IPS-18a (cell line): ENCODE data around the gene SHANK1.
"Not testable (repeated sequence)": the region's sequence is repeated elsewhere in the genome, so short reads cannot be mapped to it uniquely, and the experiment has no call there.

Experiments used
- H3K27ac ChIP-seq: one replicate; pipeline ENCODE4 v1.5.1; 2013; ENCODE audit warnings: low read length
- H3K27me3 ChIP-seq: one replicate; pipeline ENCODE4 v1.6.1; 2013; ENCODE audit warnings: mild to moderate bottlenecking, low read length; ENCODE audit not compliant: control insufficient read depth, insufficient read depth
- H3K36me3 ChIP-seq: one replicate; pipeline ENCODE4 v1.6.1; 2013; ENCODE audit warnings: low read depth, low read length; ENCODE audit not compliant: control insufficient read depth
- H3K4me1 ChIP-seq: one replicate; pipeline ENCODE4 v1.6.1; 2013; ENCODE audit warnings: low read depth, low read length; ENCODE audit not compliant: control insufficient read depth
- H3K4me3 ChIP-seq: one replicate; pipeline ENCODE4 v1.5.1; 2013; ENCODE audit warnings: low read length
- H3K9ac ChIP-seq: one replicate; pipeline ENCODE4 v1.6.1; 2013; ENCODE audit warnings: mild to moderate bottlenecking, low read length, moderate library complexity
- H3K9me3 ChIP-seq: one replicate; pipeline ENCODE4 v1.6.1; 2013; ENCODE audit warnings: low read depth, low read length; ENCODE audit not compliant: control insufficient read depth

Gene SHANK1

GRCh38 chr19:50620394-50620906 lies 99.2 kb downstream of the SHANK1 start:
- not testable (repeated sequence) for H3K27me3 ChIP-seq, H3K36me3 ChIP-seq, H3K4me1 ChIP-seq

GRCh38 chr19:50619184-50619583 lies 100.4 kb downstream of the SHANK1 start:
- H3K9me3 ChIP-seq, H3K36me3 ChIP-seq, H3K4me1 ChIP-seq, H3K27ac ChIP-seq, H3K27me3 ChIP-seq, H3K9ac ChIP-seq, H3K4me3 ChIP-seq: not testable (repeated sequence)

More at GRCh38 chr19:50620394-50620906, 99.2 kb downstream of the SHANK1 start:
- not testable (repeated sequence) for H3K9me3 ChIP-seq, H3K27ac ChIP-seq, H3K4me3 ChIP-seq, H3K9ac ChIP-seq

GRCh38 chr19:50618379-50618778 lies 101.2 kb downstream of the SHANK1 start:
- not testable (repeated sequence) for H3K4me3 ChIP-seq, H3K9ac ChIP-seq, H3K27me3 ChIP-seq

GRCh38 chr19:50612504-50613404 lies 106.8 kb downstream of the SHANK1 start:
- not testable (repeated sequence) for H3K27me3 ChIP-seq, H3K36me3 ChIP-seq, H3K4me3 ChIP-seq, H3K9me3 ChIP-seq, H3K9ac ChIP-seq, H3K27ac ChIP-seq, H3K4me1 ChIP-seq

More at GRCh38 chr19:50618379-50618778, 101.2 kb downstream of the SHANK1 start:
- H3K4me1 ChIP-seq, H3K9me3 ChIP-seq, H3K27ac ChIP-seq, H3K36me3 ChIP-seq: not testable (repeated sequence)
